Keratinocyte (primary cell): ENCODE measurements around the gene LY86. TPM values are rescaled to one million over a fixed set of nuclear protein-coding genes. Genes with fewer than 3 reads are reported as not detected.

ENCODE experiments used
- DNase-seq: peaks from one replicate; pipeline ENCODE4 v3.0.0-alpha.2; 2011; ENCODE audit warnings: low read depth, missing footprints, low spot score
- FAIRE-seq: peaks from 2 replicates; lab custom pipeline; 2011; peaks lifted over from hg19 to GRCh38; lab: Jason Lieb, UNC
- H2AFZ ChIP-seq: 2 replicates; pipeline ENCODE4 v1.6.0; 2012; ENCODE audit warnings: low read length, control low read depth, inconsistent platforms; ENCODE audit not compliant: control insufficient read depth
- H3K27ac ChIP-seq: 2 replicates; pipeline ENCODE4 v1.5.1; 2011; ENCODE audit warnings: low read length; ENCODE audit not compliant: control insufficient read depth, insufficient read depth
- H3K27me3 ChIP-seq: 3 replicates; pipeline ENCODE4 v1.6.0; 2011; ENCODE audit warnings: low read length; ENCODE audit not compliant: control insufficient read depth, insufficient read depth; ENCODE audit errors: extremely low read depth
- H3K36me3 ChIP-seq, 2 experiments: 2 replicates in 1 of 2; 3 replicates in 1 of 2; pipeline ENCODE4 v1.5.1; 2011; ENCODE audit warnings: low read length in 2 of 2, mild to moderate bottlenecking in 1 of 2; ENCODE audit not compliant: control insufficient read depth in 2 of 2, insufficient read depth in 2 of 2; ENCODE audit errors: extremely low read depth in 1 of 2
- H3K4me1 ChIP-seq: 3 replicates; pipeline ENCODE4 v1.5.1; 2011; ENCODE audit warnings: low read length; ENCODE audit not compliant: control insufficient read depth, insufficient read depth; ENCODE audit errors: extremely low read depth
- H3K4me2 ChIP-seq: 3 replicates; pipeline ENCODE4 v1.6.0; 2011; ENCODE audit warnings: low read depth, low read length; ENCODE audit not compliant: control insufficient read depth, insufficient read depth; ENCODE audit errors: extremely low read depth
- H3K4me3 ChIP-seq, 3 experiments: fragments of 200-600 bp in 1 of 3; sonication (generic) in 1 of 3; 2 replicates in 2 of 3; 3 replicates in 1 of 3; pipeline ENCODE4 v1.5.1; 2011 to 2016; ENCODE audit warnings: low read length in 3 of 3, mild to moderate bottlenecking in 3 of 3, control low read depth in 2 of 3, inconsistent platforms in 1 of 3, low read depth in 1 of 3, mixed read lengths in 1 of 3, mixed run types in 1 of 3, moderate library complexity in 1 of 3; ENCODE audit not compliant: control insufficient read depth in 2 of 3, insufficient read depth in 2 of 3; ENCODE audit errors: extremely low read depth in 1 of 3
- H3K79me2 ChIP-seq: 2 replicates; pipeline ENCODE4 v1.6.0; 2012; ENCODE audit warnings: low read length; ENCODE audit not compliant: control insufficient read depth, insufficient read depth
- H3K9ac ChIP-seq: 3 replicates; pipeline ENCODE4 v1.6.0; 2011; ENCODE audit warnings: low read length; ENCODE audit not compliant: control insufficient read depth, insufficient read depth; ENCODE audit errors: extremely low read depth
- H3K9me1 ChIP-seq: 3 replicates; pipeline ENCODE4 v1.6.0; 2011; ENCODE audit warnings: low read length; ENCODE audit not compliant: control insufficient read depth, insufficient read depth; ENCODE audit errors: extremely low read depth
- H3K9me3 ChIP-seq: 2 replicates; pipeline ENCODE4 v1.5.1; 2012; ENCODE audit warnings: low read depth, low read length; ENCODE audit not compliant: control insufficient read depth
- H4K20me1 ChIP-seq: 3 replicates; pipeline ENCODE4 v1.6.0; 2011; ENCODE audit warnings: low read length; ENCODE audit not compliant: control insufficient read depth, insufficient read depth; ENCODE audit errors: extremely low read depth
- CTCF ChIP-seq, 3 experiments: IDR thresholded peaks in 1 of 3; conservative IDR thresholded peaks in 1 of 3; optimal IDR thresholded peaks in 1 of 3; 2 replicates in 2 of 3; 3 replicates in 1 of 3; pipeline versions ENCODE3 to v1.5.1; 2011; ENCODE audit warnings: low read length in 3 of 3, mild to moderate bottlenecking in 3 of 3, moderate library complexity in 2 of 3, control low read depth in 1 of 3, inconsistent platforms in 1 of 3; ENCODE audit not compliant: insufficient read depth in 2 of 3; ENCODE audit errors: extremely low read depth in 1 of 3
- EZH2 ChIP-seq: IDR thresholded peaks from one replicate; pipeline ENCODE4 v1.6.1; 2012; ENCODE audit warnings: inconsistent platforms, mild to moderate bottlenecking, low read length, moderate library complexity
- dilution Hi-C: fragments of 300-500 bp; cut with MboI; formaldehyde crosslinking; loops from one replicate; pipeline ENCODE4 v1.7.0; 2020; ENCODE audit warnings: low sequenced_read_pairs; ENCODE audit not compliant: extremely low pct_ligation_motif_present
- polyA plus RNA-seq, 5 experiments: library from polyadenylated mRNA; depleted of rRNA in 3 of 5; stranded (reverse) in 3 of 5; stranded (forward) in 1 of 5; unstranded in 1 of 5; fragments of >200 nt; gene quantifications; 1 replicate in 1 of 5; 2 replicates in 3 of 5; 3 replicates in 1 of 5; pipeline versions ENCODE4 v1.2.1 to v1.2.3, GENCODE V29; 2011 to 2012; ENCODE audit warnings: missing spikeins in 2 of 5, low read depth in 1 of 5, low replicate concordance in 1 of 5

Gene LY86
- polyA plus RNA-seq, 1 donor (not counting 4 experiments of a cell fraction or from before 2014, with no cell fraction given) = not detected

GRCh38 chr6:6614096-6614982 is 25.8 kb downstream of the LY86 start:
- dilution Hi-C loops = no loop called here
- Histone ChIP-seq H3K4me3 (no peak overlapping the region), H3K4me2 (peak overlapping the region; percentile 63)

GRCh38 chr6:6614983-6615349 is 26.4 kb downstream of the LY86 start:
- no peaks in the 10 kb centered on the region for H3K9me1 ChIP-seq
- peaks cover 21% of the 10 kb centered on the region for H3K27me3 ChIP-seq
- TF ChIP-seq CTCF (optimal IDR thresholded peaks at IDR 0.05 in 1 of 3, IDR thresholded peaks at IDR 0.05 in 1 of 3, conservative IDR thresholded peaks at IDR 0.05 in 1 of 3; ENCODE audit: extremely low read depth in 1 of 3, insufficient read depth in 2 of 3, low read length in 3 of 3) (no peak), EZH2 (no peak)
- no peaks in the 10 kb centered on the region for H3K9me3 ChIP-seq
- dilution Hi-C loops = no loop called here
- DNase-seq (no peak), FAIRE-seq (no peak)
- H3K4me3 ChIP-seq = no peak overlapping the region
- peaks cover 4% of the 10 kb centered on the region for H3K4me1 ChIP-seq
- no peak overlapping the region for H3K9ac ChIP-seq
- H3K27ac ChIP-seq = no peak overlapping the region
- no peaks in the 10 kb centered on the region for H3K36me3 ChIP-seq
- H3K4me2 ChIP-seq = no peak overlapping the region
- H4K20me1 ChIP-seq = no peaks in the 10 kb centered on the region
- H3K79me2 ChIP-seq = no peaks in the 10 kb centered on the region
- H2AFZ ChIP-seq = no peak overlapping the region

More at GRCh38 chr6:6614096-6614982, 25.8 kb downstream of the LY86 start:
- TF ChIP-seq CTCF (optimal IDR thresholded peaks at IDR 0.05 in 1 of 3, IDR thresholded peaks at IDR 0.05 in 1 of 3, conservative IDR thresholded peaks at IDR 0.05 in 1 of 3; ENCODE audit: extremely low read depth in 1 of 3, insufficient read depth in 2 of 3, low read length in 3 of 3) = no peak
- no peak for TF ChIP-seq EZH2
- Histone ChIP-seq H3K36me3 (no peaks in the 10 kb centered on the region), H4K20me1 (no peaks in the 10 kb centered on the region), H3K27ac (no peak overlapping the region), H3K9me3 (no peaks in the 10 kb centered on the region), H3K27me3 (peaks cover 21% of the 10 kb centered on the region), H3K79me2 (no peaks in the 10 kb centered on the region), H2AFZ (no peak overlapping the region), H3K9me1 (no peaks in the 10 kb centered on the region), H3K4me1 (peaks cover 4% of the 10 kb centered on the region), H3K9ac (no peak overlapping the region)
- FAIRE-seq = no peak
- DNase-seq = no peak
